ENCODE data around the gene SPRED2. TPM values are rescaled to one million over a fixed set of nuclear protein-coding genes. Genes with fewer than 3 reads are reported as not detected.

The SPRED2 gene
- total RNA-seq, 1 donor: 9.5 TPM

DNA sequence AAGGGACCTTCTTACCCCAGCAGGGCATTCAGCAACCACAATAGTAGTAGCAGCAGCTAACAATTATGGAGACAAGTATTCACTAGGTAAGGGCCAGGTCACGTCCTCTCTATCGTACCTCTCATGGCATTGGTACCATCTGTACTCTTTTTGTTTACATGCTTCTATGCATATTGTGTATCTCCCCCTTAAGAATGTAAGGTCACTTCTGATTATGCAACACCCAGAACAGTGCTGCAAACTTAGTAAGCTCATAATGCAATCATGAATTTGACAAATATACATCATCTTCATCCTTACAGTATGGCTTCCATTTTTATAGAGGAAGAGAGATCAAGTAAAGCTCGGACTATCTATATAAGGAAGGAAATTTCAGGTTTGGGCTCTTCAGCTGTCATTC is 46.1 kb downstream of the SPRED2 start:
- DNase-seq (ENCODE audit: low read depth): peak; percentile 60

DNA sequence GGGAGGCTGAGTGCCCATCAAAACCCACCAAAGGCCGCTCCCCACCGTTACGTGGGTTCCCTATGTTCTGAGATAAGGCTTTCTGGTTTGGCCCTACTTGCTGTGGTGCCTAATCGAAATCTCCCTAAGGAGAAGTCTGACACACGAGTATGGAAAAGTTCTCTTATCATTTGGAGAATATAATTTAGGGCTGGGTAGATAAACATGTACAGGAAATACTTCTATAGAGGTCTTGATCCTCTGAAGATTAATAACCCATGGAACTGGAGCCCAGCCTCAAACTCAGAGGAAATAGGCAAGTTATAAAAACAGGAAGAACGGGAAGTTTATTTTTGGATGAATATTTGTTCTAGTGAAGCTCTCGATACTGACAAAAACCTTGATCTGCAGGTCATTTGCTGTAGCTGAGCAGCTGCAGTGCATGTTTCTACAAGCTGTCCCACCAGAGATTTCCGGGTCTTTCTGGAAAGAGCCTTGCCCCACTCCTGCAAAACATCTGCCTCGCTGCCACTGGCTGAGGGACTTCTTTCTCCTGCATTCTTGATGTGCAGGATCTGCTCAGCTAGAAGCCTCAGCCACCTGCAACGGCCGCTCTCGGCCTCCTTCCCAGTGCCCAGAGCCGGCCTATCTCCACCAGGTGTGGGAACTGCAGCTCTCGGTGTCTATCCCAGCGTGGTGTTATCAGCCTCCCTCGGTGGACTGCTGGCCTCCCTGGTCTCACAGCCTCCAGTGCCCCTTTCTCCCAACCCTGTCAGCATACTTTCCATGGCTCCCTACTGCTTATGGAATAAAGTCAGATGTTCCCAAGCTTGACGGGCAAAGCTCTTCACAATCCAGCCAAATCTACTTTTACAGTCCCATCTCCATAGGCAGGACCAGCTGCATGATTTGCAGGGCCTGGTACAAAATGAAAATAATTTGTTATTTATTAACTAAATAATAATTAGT is 48.6 kb downstream of the SPRED2 start:
- no peak overlapping the region for H3K4me3 ChIP-seq (ENCODE audit: low read depth, low read length)
- peak; percentile 70 for DNase-seq (ENCODE audit: low read depth)

More for the DNA sequence above, 46.1 kb downstream of the SPRED2 start:
- H3K4me3 ChIP-seq (ENCODE audit: low read depth, low read length): no peak overlapping the region
- TF ChIP-seq, protein P1, sequence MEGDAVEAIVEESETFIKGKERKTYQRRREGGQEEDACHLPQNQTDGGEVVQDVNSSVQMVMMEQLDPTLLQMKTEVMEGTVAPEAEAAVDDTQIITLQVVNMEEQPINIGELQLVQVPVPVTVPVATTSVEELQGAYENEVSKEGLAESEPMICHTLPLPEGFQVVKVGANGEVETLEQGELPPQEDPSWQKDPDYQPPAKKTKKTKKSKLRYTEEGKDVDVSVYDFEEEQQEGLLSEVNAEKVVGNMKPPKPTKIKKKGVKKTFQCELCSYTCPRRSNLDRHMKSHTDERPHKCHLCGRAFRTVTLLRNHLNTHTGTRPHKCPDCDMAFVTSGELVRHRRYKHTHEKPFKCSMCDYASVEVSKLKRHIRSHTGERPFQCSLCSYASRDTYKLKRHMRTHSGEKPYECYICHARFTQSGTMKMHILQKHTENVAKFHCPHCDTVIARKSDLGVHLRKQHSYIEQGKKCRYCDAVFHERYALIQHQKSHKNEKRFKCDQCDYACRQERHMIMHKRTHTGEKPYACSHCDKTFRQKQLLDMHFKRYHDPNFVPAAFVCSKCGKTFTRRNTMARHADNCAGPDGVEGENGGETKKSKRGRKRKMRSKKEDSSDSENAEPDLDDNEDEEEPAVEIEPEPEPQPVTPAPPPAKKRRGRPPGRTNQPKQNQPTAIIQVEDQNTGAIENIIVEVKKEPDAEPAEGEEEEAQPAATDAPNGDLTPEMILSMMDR (IDR thresholded peaks at IDR 0.05; ENCODE audit: insufficient read depth, low read depth, low read length): no peak

GRCh38 chr2:65382776-65383357 is 49.5 kb downstream of the SPRED2 start:
- H3K4me3 ChIP-seq (ENCODE audit: low read depth, low read length): no peak overlapping the region
- peak; percentile 86 for DNase-seq (ENCODE audit: low read depth)

More for the DNA sequence above, 48.6 kb downstream of the SPRED2 start:
- TF ChIP-seq, protein P1 (IDR thresholded peaks at IDR 0.05; ENCODE audit: insufficient read depth, low read depth, low read length): no peak

GRCh38 chr2:65382323-65382722 is 50.1 kb downstream of the SPRED2 start:
- peak; percentile 28 for DNase-seq (ENCODE audit: low read depth)
- H3K4me3 ChIP-seq (ENCODE audit: low read depth, low read length): no peak overlapping the region
- TF ChIP-seq, protein P1 (IDR thresholded peaks at IDR 0.05; ENCODE audit: insufficient read depth, low read depth, low read length): no peak

More at GRCh38 chr2:65382776-65383357, 49.5 kb downstream of the SPRED2 start:
- TF ChIP-seq, protein P1 (IDR thresholded peaks at IDR 0.05; ENCODE audit: insufficient read depth, low read depth, low read length): no peak

DNA sequence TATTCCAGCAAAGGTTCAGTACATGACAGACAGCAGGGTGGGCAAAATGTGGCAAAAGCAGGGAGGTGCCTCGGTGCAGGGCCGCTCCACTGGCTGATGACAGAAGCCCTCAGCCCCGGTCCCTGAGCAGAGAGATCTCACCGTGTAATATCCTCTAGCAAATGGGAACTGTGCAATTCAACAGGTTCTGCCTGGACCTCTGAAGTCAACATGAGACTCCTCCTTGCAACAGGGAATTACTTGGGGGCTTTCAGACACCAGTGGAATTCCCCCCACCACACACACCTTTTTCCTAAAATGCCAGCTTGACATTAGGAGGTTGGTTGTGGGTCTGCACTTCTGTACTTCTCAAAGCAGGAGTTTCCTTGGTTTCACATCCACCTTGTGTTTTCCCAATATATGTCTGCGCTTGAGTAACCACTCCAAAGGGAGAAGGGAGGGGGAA is 50.8 kb downstream of the SPRED2 start:
- DNase-seq (ENCODE audit: low read depth): no peak
- TF ChIP-seq, protein P1 (IDR thresholded peaks at IDR 0.05; ENCODE audit: insufficient read depth, low read depth, low read length): no peak
- no peak overlapping the region for H3K4me3 ChIP-seq (ENCODE audit: low read depth, low read length)

DNA sequence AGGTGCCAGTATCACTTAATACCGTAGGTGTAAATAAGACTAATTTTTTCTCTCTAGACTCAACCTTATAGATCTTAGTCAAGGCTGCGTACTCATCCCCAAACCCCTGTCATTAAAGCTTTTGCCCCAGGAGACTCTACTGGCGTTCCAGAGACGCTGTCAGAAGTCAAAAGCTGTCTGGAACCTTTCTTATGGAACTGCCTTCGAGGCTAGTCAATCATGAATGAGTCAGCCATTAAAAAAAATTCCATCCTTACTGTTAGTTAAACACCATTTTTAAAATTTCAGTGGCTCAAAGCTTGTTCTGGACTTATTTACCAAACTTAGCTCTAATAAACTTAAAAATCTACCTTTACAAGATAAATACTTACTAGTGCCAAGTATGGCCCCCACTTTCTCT is 52.1 kb downstream of the SPRED2 start:
- DNase-seq (ENCODE audit: low read depth): no peak
- TF ChIP-seq, protein P1 (IDR thresholded peaks at IDR 0.05; ENCODE audit: insufficient read depth, low read depth, low read length): no peak
- H3K4me3 ChIP-seq (ENCODE audit: low read depth, low read length): no peak overlapping the region

All from fibroblast of villous mesenchyme (primary cell).